GM12873 (cell line): ENCODE data around the gene OTC.

Source experiments
- TF ChIP-seq, protein P1 (sequence below): IDR thresholded peaks from 2 replicates; pipeline ENCODE4 v1.5.1; 2012; ENCODE audit warnings: low read depth, mild to moderate bottlenecking, moderate library complexity, low read length, control low read depth; ENCODE audit not compliant: insufficient read depth; ENCODE audit errors: missing control alignments

The OTC gene

DNA sequence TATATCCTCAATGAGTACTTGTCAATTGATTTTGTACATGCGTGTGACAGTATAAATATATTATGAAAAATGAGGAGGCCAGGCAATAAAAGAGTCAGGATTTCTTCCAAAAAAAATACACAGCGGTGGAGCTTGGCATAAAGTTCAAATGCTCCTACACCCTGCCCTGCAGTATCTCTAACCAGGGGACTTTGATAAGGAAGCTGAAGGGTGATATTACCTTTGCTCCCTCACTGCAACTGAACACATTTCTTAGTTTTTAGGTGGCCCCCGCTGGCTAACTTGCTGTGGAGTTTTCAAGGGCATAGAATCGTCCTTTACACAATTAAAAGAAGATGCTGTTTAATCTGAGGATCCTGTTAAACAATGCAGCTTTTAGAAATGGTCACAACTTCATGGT is at the start of gene OTC:
Gene OTC (plus strand): TSS at position 243 of the 400 bp plus-strand sequence. CDS start 93 bp downstream, at position 336.
- TF ChIP-seq, protein P1, sequence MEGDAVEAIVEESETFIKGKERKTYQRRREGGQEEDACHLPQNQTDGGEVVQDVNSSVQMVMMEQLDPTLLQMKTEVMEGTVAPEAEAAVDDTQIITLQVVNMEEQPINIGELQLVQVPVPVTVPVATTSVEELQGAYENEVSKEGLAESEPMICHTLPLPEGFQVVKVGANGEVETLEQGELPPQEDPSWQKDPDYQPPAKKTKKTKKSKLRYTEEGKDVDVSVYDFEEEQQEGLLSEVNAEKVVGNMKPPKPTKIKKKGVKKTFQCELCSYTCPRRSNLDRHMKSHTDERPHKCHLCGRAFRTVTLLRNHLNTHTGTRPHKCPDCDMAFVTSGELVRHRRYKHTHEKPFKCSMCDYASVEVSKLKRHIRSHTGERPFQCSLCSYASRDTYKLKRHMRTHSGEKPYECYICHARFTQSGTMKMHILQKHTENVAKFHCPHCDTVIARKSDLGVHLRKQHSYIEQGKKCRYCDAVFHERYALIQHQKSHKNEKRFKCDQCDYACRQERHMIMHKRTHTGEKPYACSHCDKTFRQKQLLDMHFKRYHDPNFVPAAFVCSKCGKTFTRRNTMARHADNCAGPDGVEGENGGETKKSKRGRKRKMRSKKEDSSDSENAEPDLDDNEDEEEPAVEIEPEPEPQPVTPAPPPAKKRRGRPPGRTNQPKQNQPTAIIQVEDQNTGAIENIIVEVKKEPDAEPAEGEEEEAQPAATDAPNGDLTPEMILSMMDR = no peak

- TF ChIP-seq, protein P1 = peak; percentile 34
These were observed 48.4 kb upstream of the OTC start for GRCh38 chrX:38304010-38304409.

DNA sequence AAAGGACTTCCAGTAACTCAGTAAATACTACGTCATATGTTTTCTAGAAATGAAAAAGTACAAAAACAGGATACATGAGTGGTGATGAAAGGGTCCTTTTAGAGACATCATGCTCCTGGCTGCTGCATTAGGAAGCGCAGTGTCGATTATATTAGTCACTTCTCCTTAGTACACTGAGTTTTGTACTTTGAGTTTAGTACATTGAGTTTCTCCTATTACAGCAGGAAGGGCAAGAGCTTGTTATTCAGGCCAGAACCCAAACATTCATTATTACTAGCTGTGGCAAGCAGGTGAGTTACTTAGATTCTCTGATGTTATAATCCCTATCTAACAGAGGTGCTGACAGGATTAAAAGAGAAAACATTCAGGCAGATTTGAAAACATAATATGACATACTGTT is 46.4 kb upstream of the OTC start:
- TF ChIP-seq, protein P1 = no peak

DNA sequence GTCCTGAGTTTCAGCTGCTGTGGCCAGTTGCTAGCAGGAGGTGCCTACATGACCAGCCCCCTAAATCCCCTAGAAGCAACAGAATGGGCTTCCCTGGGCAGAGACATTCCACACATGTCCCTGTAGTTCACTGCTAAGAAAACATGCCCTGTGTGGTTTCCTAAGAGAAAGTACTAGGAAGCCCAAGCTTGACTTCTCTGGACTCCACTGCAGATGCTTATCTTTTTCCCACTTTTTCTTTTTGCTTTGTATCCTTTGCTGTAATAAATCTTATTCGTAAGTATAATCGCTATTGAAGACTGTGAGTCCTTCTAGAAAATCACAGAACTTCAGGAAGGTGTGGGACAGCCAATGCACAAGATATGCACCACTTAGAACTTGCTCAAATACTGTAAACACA is 40.7 kb upstream of the OTC start:
- TF ChIP-seq, protein P1 = no peak

GRCh38 chrX:38312436-38312835 is 40.0 kb upstream of the OTC start:
- TF ChIP-seq, protein P1 = no peak

GRCh38 chrX:38313190-38313589 is 39.2 kb upstream of the OTC start:
- TF ChIP-seq, protein P1 = no peak

- TF ChIP-seq, protein P1 = no peak
These were observed 37.2 kb upstream of the OTC start for GRCh38 chrX:38315186-38315585.
